Astrocyte (in vitro differentiated cells and primary cell): ENCODE data around the gene PVR. TPM values are rescaled to one million over a fixed set of nuclear protein-coding genes. Genes with fewer than 3 reads are reported as not detected.

ENCODE experiments used
- DNase-seq: peaks from one replicate; pipeline ENCODE4 v3.0.0-alpha.2; 2010; ENCODE audit warnings: low read depth
- FAIRE-seq: peaks from 2 replicates; lab custom pipeline; 2011; peaks lifted over from hg19 to GRCh38; lab: Jason Lieb, UNC
- H2AFZ ChIP-seq: 2 replicates; pipeline ENCODE4 v1.6.0; 2012; ENCODE audit warnings: low read depth, low read length, inconsistent platforms
- H3K27ac ChIP-seq: 2 replicates; pipeline ENCODE4 v1.5.1; 2011; ENCODE audit warnings: low read depth, low read length, inconsistent platforms
- H3K27me3 ChIP-seq: 2 replicates; pipeline ENCODE4 v1.6.0; 2011; ENCODE audit warnings: low read length, inconsistent platforms; ENCODE audit not compliant: insufficient read depth
- H3K36me3 ChIP-seq: 2 replicates; pipeline ENCODE4 v1.5.1; 2011; ENCODE audit warnings: low read length, inconsistent platforms; ENCODE audit not compliant: insufficient read depth
- H3K4me1 ChIP-seq: 2 replicates; pipeline ENCODE4 v1.5.1; 2011; ENCODE audit warnings: low read length, inconsistent platforms; ENCODE audit not compliant: insufficient read depth
- H3K4me2 ChIP-seq: 2 replicates; pipeline ENCODE4 v1.6.0; 2012; ENCODE audit warnings: low read length, inconsistent platforms
- H3K4me3 ChIP-seq: 2 replicates; pipeline ENCODE4 v1.5.1; 2011; ENCODE audit warnings: low read depth, mild to moderate bottlenecking, low read length, inconsistent platforms; ENCODE audit not compliant: insufficient read depth
- H3K79me2 ChIP-seq: 2 replicates; pipeline ENCODE4 v1.6.0; 2012; ENCODE audit warnings: mild to moderate bottlenecking, low read length, inconsistent platforms; ENCODE audit not compliant: insufficient read depth
- H3K9ac ChIP-seq: 2 replicates; pipeline ENCODE4 v1.6.0; 2012; ENCODE audit warnings: mild to moderate bottlenecking, low read length, inconsistent platforms
- H3K9me3 ChIP-seq: 2 replicates; pipeline ENCODE4 v1.5.1; 2012; ENCODE audit warnings: low read depth, mild to moderate bottlenecking, low read length, inconsistent platforms; ENCODE audit not compliant: insufficient read depth
- H4K20me1 ChIP-seq: 2 replicates; pipeline ENCODE4 v1.6.0; 2012; ENCODE audit warnings: low read length, inconsistent platforms; ENCODE audit not compliant: insufficient read depth
- H3K27ac Mint-ChIP-seq: one replicate; pipeline ENCODE4 v1.8.0; 2021; ENCODE audit warnings: mild to moderate bottlenecking, mixed read lengths; ENCODE audit not compliant: unreplicated experiment
- H3K27me3 Mint-ChIP-seq: one replicate; pipeline ENCODE4 v1.8.0; 2021; ENCODE audit warnings: low read depth, mixed read lengths; ENCODE audit not compliant: unreplicated experiment
- H3K36me3 Mint-ChIP-seq: one replicate; pipeline ENCODE4 v1.8.0; 2021; ENCODE audit warnings: low read depth, mixed read lengths; ENCODE audit not compliant: unreplicated experiment
- H3K4me1 Mint-ChIP-seq: one replicate; pipeline ENCODE4 v1.8.0; 2021; ENCODE audit warnings: low read depth, mixed read lengths; ENCODE audit not compliant: unreplicated experiment
- H3K4me3 Mint-ChIP-seq: one replicate; pipeline ENCODE4 v1.8.0; 2021; ENCODE audit warnings: mild to moderate bottlenecking, moderate library complexity, mixed read lengths; ENCODE audit not compliant: unreplicated experiment
- H3K9me3 Mint-ChIP-seq: one replicate; pipeline ENCODE4 v1.8.0; 2021; ENCODE audit warnings: mild to moderate bottlenecking, mixed read lengths; ENCODE audit not compliant: unreplicated experiment
- CTCF ChIP-seq: IDR thresholded peaks from 2 replicates; pipeline ENCODE4 v1.5.1; 2011; ENCODE audit warnings: low read depth, mild to moderate bottlenecking, inconsistent platforms, low read length, moderate library complexity; ENCODE audit not compliant: insufficient read depth
- EZH2 ChIP-seq: IDR thresholded peaks from 2 replicates; pipeline ENCODE4 v1.6.1; 2012; ENCODE audit warnings: mild to moderate bottlenecking, low read length, inconsistent platforms; ENCODE audit not compliant: insufficient read depth
- total RNA-seq: library from RNA; stranded (reverse); gene quantifications from 2 replicates; pipeline ENCODE4 v1.2.1, GENCODE V29; 2021

Gene PVR
- total RNA-seq, 1 donor from 2014 or later, result 81.6 TPM

GRCh38 chr19:44700547-44700946, 56.8 kb downstream of the PVR start:
- no peak overlapping the region for H3K9ac ChIP-seq
- H3K79me2 ChIP-seq, result no peaks in the 10 kb centered on the region
- no peaks in the 10 kb centered on the region for H3K4me1 ChIP-seq
- H3K36me3 ChIP-seq, result no peaks in the 10 kb centered on the region
- Mint-ChIP-seq H3K4me1 (no peaks in the 10 kb centered on the region), H3K36me3 (no peaks in the 10 kb centered on the region), H3K27ac (no peak overlapping the region), H3K27me3 (peaks cover 25% of the 10 kb centered on the region), H3K9me3 (no peaks in the 10 kb centered on the region), H3K4me3 (no peak overlapping the region)
- H3K27me3 ChIP-seq, result no peaks in the 10 kb centered on the region
- H3K4me3 ChIP-seq, result no peak overlapping the region
- H4K20me1 ChIP-seq, result no peaks in the 10 kb centered on the region
- H3K4me2 ChIP-seq, result no peak overlapping the region
- FAIRE-seq, result no peak
- H2AFZ ChIP-seq, result no peak overlapping the region
- TF ChIP-seq CTCF (no peak), EZH2 (no peak)
- H3K27ac ChIP-seq, result no peak overlapping the region
- H3K9me3 ChIP-seq, result no peaks in the 10 kb centered on the region
- DNase-seq, result no peak

GRCh38 chr19:44701228-44701627, 57.5 kb downstream of the PVR start:
- Mint-ChIP-seq H3K4me3 (no peak overlapping the region), H3K4me1 (no peaks in the 10 kb centered on the region), H3K27me3 (peaks cover 25% of the 10 kb centered on the region), H3K9me3 (no peaks in the 10 kb centered on the region), H3K27ac (no peak overlapping the region), H3K36me3 (no peaks in the 10 kb centered on the region)
- Histone ChIP-seq H3K79me2 (no peaks in the 10 kb centered on the region), H3K27ac (no peak overlapping the region), H3K9ac (no peak overlapping the region), H4K20me1 (no peaks in the 10 kb centered on the region), H2AFZ (no peak overlapping the region), H3K9me3 (no peaks in the 10 kb centered on the region), H3K36me3 (no peaks in the 10 kb centered on the region), H3K27me3 (no peaks in the 10 kb centered on the region), H3K4me3 (no peak overlapping the region), H3K4me1 (no peaks in the 10 kb centered on the region), H3K4me2 (no peak overlapping the region)
- no peak for DNase-seq
- no peak for FAIRE-seq
- TF ChIP-seq CTCF (no peak), EZH2 (no peak)

GRCh38 chr19:44702551-44703176, 59.0 kb downstream of the PVR start:
- H3K36me3 ChIP-seq, result no peaks in the 10 kb centered on the region
- no peaks in the 10 kb centered on the region for H3K4me1 ChIP-seq
- no peaks in the 10 kb centered on the region for H3K9me3 ChIP-seq
- no peaks in the 10 kb centered on the region for H3K79me2 ChIP-seq
- DNase-seq (no peak), FAIRE-seq (no peak)
- H3K27ac Mint-ChIP-seq, result no peak overlapping the region
- H3K36me3 Mint-ChIP-seq, result no peaks in the 10 kb centered on the region
- H3K4me3 ChIP-seq, result no peak overlapping the region
- peaks cover 18% of the 10 kb centered on the region for H3K27me3 Mint-ChIP-seq
- no peaks in the 10 kb centered on the region for H3K4me1 Mint-ChIP-seq
- TF ChIP-seq CTCF, result no peak
- TF ChIP-seq EZH2, result no peak
- no peaks in the 10 kb centered on the region for H3K9me3 Mint-ChIP-seq
- no peak overlapping the region for H3K4me2 ChIP-seq
- no peaks in the 10 kb centered on the region for H3K27me3 ChIP-seq
- H2AFZ ChIP-seq, result no peak overlapping the region
- no peak overlapping the region for H3K9ac ChIP-seq
- H4K20me1 ChIP-seq, result no peaks in the 10 kb centered on the region
- no peak overlapping the region for H3K4me3 Mint-ChIP-seq
- H3K27ac ChIP-seq, result no peak overlapping the region
